ENCODE results near the gene ACACA.

ACACA gene

DNA sequence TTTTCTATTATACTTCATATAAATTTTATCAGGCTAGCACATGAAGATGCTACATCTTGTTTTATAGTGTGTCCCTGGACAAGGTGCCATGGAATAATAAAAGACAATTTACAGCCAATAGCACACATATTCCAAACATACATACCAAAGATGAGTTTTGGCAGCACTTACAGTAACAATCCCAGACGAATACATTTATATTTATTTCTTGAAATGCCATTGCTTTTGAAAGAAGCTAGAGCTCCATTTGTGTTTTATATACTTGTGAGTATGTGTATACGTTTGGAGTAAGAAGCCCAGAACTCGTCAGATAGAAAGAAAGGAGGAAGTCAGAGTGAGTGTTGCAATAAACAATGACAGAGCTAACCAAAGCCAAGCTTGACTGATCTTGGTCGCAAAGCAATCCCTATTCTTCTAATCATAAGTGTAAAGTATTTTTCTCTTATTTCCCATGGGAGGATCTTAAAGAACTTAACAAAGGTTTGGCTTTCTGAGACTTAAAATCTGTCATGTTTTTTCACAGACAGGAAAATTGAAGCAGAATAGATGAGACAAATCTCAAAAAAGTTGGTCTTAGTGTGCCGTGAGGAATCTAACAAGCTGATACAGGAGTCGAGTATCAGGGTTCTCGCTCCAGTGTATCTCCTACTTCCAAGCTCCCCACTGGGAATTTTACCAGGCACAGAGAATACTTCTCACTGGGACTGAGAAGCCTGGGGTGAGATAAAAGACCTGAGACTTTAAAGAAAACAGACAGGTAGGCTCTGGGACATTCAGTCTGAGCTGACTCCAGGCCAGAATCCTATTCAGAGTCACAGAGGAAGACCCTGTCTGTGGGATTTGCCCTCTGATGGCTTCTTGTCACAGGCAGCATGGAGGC lies 282.5 kb downstream of the ACACA start:
- no peak for DNase-seq

DNA sequence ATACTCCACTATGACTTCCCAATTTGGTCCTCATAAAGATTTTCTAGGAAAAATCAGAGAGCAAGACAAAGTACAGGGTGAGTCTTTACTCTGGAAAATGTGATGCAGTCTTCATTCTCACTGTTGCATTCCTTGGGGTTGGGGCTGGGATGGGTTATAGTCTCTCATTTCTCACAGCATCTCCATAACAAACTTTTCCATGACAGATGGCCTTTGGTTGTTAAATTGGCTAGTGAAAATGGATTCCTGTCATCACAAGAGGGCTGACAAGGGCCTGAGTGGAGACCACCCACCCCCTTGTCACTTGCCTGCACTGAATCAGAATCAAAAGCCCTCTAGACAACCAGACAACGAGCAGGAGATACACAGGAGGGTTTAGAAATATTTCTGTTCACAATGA lies 283.2 kb downstream of the ACACA start:
- DNase-seq = no peak

DNA sequence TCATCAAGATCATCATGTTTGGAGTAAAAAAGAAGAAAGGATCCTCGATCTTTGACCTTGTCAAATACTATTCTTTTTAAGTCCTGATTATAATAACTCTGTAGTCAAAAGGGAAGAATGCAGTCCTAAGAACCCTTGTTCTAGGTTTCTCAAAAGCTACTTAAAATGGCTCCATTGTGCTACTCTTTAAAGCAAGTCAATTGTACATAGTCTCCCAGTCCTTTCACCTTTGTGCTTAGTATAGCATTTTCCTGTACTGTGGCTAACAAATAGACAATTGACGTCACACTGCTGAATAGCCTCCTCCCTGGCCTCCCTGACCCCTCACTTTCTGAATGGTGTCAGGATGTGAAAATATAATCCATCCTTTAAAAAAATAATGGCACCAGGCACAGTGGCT lies 285.0 kb downstream of the ACACA start:
- no peak for DNase-seq

DNA sequence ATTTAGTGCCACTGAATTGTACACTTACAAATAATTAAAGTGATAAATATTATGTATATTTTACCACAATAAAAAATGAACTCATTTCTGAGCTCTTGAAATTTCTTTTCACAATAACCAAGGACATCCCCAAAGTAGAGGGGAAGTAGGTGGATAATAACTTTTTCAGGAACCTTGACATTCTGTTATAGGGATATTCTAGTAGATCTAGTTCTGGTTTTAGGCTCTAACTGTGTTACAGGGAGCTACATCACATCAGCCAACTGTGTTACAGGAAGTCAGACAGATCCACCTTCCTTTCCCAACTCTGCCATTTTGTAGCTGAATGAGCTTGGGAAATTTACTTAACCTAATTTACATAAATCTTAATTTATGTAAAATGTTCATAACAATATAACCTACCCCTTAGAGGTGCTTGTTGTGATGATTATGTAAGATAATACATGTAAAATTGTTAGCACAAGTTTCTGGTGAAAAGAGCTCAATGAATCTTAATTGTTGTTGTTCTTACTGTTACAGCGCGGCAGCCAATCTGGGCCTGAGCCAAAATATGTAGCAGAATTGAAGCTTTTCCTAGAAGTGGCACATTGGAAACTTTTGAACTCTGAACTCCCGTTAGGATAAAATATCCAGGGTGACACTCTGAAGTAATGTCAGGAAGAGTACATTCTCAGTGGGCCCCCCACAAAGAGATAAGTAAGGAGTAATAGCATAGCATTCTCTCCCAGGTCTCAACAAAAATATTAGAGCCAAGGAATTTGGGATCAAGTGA lies 288.1 kb downstream of the ACACA start:
- no peak for DNase-seq

DNA sequence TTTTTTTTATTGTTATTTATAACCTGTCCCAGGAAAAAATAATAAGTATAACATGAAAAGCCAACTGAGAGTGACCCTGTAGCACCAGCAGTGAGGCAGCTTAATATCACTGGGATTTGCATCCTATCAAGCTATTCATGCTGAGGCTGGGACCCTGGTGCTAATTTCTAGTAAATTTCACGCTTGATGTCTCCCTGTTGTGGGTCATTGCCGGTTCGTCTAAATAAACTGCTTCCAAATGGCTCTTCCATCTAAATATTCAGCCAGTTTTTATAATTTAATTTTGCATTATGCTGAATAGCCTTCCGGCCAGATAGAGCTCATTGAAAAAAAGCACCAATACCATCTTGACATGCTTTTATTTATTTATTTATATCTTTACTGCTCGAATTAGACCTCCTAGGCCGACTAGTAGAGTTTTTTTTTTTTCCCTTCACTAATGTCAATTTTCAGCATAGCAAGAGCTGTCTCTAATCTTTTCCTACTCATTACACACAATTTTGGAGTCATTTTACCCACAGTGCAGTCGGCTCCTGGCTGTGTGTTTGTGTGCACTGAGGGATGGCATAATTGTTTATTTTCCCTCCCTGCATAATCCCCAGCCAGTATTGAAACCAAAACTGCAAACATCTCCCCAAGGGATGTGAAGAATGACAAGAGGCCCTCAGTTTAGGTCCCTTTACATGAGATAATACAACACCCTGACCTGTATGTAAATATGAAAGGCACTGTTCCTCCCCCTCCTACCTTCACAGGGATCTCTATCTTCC lies 289.1 kb downstream of the ACACA start:
- DNase-seq = no peak

DNA sequence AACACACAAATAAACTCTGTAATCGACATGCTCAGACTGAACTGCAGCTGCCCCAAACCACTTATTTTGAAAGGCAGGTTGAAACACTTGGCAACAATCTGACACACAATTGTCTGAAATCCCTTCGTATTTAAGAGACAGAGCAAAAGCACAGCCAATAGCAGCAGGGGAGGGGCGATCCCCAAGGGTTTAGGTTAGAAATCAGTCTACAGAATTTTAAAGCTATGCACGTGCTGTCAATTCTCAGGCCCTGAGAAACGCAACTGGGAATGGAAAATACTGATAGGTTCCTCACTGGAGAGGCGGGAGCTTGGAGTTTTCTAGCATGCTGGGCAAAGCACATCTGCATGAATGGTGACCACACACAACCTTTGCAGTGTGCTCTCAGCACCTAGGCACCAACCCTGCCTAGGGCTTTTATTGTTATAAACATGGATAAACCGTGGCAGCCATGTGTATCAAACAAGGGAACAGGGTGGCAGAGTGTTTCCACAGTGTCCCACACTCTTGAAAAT lies 289.9 kb downstream of the ACACA start:
- no peak for DNase-seq

DNA sequence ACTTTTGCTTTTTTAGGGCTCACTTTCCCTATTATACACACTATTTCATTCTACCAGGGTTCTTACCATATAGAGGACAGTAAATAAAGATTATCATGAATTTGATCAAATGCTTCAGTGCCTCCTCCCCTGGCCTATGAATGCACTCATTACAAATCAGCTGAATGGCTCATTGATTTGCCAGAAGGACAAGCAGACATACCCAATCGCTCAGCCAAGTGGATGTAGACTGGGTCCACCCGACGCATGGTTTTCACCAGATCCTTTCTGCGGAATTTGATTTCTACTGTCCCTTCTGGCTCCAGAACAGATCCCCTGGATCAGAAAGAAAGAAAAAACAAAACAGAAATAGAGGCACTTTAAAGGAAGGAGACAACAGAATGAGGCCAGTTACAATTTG lies 295.3 kb downstream of the ACACA start:
- DNase-seq = no peak

DNA sequence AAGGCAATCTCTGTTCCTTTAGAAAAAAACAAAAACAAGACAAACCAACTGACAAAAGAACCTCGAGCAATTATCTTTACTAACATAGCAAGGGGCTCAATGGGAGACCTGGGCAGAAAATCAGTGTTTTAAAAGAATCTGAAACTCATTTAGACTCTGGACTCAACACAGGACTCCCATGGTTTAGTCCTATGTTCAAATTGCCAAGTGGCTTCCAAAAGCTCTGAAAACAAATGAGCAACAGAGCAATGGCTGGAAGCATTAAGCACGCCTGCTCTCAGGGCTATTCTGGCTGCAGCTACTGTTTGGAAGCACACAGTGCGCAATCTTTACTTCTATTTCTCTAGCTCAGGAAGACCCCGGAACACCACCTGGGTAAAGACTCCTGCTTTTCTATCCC lies 295.9 kb downstream of the ACACA start:
- no peak for DNase-seq

DNA sequence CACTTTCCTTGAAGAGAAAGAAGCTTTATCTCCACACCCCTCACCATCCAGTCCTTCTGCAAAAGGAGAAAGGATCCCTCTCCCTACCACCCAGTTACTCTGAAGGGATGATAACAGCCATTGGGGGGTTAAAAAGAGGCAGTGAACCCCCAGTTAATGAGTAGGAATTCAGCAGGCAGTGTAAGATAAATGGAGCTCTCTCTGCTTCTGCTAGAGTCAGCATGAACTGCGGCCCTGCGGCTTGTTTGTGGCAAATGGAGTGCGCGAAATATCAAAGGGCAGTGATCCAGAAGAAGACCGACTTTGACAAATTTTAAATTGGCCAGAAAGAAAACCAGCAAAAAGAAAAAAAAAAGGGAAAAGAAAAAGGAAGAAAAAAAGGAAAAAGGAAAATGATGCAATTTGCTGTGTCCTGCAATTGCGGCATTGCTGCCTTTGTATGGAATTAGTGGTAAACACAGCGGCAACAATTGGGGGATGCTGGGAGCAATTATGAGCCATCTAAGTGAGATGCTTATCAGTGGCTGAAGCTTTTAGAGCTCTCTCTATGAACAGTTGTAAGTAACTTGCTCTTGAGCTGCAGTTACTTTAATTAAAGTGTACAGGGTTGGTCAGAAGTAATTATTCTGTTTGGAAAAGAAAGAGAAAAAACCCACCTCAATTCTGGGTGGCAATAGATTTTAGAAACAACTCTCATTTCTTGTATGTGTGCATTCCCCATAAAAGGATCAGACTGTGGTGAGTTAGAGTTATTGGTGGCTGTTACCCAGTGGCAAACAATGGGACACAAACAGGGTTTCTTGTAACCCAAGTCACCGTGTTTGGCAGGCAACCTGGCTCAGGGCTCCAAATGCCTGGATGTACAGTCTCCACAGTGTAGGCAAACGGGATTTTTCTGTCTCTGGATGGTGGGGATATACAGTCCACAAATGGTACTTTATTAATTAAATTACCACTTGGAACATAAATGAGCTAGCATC lies 296.6 kb downstream of the ACACA start:
- no peak for DNase-seq

DNA sequence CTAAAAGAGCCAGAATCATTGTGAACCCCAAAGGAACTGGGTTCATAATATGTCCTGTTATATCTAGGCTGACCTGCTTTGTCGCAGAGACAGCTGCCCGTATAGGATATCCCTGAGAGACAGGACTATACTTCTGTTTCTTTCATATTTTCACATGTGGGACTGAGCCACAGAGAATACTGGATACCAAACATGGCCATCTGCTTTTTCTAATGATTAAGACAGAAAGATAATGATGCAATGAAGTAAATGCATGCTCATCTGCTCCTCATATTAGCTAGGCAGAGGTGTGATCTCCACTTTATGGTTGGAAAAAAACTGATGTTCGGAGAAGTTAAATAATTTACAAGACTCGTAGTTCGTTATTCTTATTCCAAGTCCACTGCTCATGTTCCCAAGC lies 297.5 kb downstream of the ACACA start:
- DNase-seq = no peak

DNA sequence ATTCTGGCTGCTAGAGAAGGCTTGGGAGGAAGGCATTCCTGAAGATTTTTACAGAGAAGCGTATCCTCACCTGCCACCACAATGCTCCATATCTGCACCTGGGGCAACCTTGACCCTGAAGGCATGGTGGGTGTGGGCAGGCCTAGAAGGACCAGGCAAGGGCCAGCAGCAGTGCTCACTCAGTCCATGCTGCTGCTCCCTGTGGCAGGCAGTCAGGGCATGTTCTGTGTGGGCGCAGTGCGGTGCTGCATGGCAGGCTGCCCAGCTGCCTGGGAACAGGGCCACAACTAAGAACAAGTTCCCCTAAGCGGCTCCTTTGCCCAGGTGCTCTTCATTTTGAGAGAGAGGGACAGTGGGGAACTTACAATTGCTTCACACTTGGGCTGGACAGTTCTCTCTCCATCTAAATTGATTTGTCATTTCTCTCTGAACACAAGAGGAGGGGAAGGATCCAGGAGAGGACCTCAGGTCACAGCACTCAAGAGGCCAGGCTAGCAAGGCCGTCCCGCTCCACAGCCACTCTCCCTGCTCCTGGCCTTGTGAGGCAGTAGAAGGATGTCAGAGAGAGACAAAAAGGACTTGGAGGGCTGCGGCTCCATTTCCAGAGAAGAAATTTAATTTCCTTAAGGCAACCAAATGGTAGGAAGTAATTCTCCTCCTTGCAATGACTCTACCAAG lies 299.1 kb downstream of the ACACA start:
- no peak for DNase-seq

DNA sequence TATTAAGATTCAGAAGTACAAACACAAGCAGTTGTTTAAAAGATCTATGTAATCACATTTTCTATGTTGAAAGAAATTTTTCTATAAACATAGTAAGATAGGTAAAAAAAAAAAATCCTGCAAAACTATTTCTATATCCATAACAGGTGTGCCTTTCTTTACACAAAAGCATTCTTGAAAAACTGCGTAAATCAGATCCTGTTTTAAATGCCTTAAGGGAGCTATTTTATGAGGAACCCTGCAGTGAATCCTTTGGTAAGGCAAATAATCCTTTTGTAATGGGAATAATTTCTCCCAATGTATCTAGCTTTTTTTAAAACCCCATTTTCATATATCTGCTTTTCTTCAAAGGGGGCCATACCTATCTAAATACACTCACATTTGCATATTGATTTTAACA lies 300.6 kb downstream of the ACACA start:
- no peak for DNase-seq

DNA sequence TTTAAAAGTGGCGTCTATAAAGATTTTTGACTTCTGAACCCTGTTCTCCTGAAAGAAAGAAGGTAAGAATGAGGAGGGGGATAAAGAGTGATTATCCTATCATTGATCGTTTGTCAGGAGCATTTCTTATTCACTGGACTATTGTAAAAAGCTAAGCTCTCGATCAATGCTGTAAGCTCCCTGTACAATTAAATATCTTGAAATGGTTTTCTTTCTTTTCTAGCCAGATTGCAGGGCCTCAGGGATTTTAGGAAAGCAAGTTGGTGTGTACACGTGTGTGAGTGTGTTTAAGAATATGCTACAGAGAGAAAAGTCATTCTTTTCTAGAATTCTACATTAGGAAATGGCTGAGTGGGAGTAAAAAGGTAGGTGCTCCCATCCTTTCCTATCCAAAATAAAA lies 303.4 kb downstream of the ACACA start:
- DNase-seq = no peak

DNA sequence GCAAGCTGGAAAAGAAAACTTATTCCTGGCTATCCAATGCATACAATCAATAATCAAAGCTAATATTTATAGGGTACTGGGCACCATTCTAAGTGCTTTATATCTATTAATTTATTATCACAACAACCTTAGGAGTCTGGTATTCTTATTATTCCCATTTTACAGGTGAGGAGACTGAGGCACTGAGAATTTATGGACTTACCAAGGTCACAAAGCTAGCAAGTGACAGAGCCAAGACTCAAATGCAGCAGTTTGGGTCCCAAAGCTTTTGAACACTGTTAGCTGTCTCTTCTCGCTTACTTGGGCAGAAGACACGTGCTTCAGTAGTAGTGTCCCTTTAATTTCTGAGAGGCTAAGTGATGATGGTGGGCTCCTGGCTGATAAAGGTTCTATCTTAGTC lies 305.3 kb downstream of the ACACA start:
- no peak for DNase-seq

DNA sequence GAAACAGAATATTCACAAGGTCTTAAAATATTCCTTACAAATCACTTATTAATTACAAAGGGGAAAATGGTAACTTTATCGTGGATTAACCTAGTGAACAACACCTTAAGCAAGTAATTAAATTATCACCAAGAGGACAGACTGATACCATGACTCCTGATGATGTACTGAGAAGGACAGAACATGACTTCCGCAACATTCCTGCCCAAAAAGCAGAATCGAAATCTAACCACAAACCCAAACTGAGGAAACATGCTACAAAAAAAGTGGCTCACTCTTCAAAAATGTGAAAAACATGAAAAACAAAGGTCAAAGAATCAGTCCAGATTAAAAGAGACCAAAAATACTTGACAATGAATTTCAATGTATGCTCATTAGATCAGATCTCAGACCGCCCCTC lies 306.4 kb downstream of the ACACA start:
- DNase-seq = no peak

DNA sequence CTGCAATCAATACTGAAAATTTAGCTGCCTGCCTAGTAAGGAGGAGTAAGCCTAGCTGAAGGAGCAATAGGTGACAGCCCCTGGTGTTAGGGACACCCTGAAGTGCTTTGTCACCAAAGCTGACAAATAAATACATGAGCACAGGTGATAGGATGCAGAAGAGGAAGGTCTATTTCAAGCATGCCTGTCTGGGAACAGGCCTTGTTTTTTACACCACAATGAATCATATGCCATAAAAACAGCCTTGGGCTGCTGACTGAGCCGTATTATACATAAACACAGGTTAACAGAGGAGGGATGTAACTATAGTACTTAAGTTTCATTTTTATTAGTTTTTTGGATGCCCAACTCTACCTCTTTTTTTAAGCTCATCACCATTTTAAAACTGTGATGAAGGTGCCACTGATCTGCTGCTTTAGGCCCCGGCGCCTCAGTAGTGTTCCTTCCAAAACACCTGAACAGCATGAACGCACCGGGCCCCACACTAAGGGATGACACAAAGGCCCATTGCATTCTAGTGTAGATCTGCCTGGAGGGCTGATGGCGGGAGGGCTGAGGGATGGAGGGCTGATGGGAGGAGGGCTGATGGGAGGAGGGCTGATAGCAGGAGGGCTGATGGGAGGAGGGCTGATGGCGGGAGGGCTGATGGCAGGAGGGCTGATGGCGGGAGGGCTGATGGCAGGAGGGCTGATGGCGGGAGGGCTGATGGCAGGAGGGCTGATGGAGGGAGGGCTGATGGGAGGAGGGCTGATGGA lies 307.5 kb downstream of the ACACA start:
- DNase-seq = no peak

DNA sequence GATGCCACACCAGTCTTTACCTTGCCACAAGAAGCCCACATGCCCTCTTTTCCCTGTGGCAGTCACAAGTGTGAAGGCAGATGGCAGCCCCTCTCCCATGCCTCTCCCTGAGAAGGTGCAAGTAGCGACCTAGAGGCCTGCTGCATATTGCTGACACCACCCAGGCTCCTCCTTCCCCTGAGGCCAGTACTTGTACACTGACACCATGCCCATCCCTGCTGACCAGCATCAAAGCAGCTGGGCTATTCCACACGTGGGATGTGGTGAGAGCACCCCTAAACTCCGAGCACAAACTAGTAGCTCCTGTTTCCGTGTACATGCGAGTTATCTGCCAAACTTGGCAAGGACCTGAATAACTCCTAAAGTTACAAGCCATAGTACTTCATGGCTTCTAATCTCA lies 308.5 kb downstream of the ACACA start:
- no peak for DNase-seq

DNA sequence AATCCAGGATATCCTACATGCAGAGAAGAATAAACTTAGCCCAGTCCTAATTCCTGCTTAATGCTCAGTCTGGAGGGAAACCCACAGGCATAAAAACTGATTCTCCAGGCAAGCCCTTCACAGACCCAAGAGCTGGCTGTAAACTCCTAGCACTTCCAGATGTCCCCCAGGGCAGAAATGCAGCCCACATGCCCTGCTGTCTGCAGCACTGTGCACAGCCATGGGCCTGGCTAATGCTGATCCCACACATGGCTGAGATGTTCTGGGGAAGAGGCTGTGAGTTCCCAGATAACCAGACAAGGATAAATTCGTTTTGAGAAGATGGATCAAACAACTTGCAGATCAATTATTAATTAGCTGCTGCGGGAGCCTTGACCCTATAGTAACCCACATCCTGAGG lies 309.5 kb downstream of the ACACA start:
- DNase-seq = no peak

DNA sequence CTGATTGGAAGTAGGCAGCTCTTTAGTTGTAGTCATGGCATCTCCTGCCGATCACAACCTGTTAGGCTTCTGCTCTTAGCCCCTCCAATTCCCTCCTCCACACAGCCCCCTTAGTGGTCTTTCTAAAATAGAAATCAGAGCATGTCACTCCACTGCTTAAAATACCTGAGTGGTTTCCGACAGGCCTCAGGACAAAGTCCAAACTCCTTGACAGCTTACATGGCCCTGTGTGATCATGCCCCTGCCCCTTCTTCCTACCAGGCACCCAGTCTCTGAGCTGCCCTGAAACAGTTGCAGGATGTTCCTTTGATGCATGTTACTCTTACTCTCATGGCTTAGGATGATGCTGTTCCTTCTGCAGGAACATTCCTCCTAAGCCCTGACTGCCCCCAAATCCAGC lies 310.6 kb downstream of the ACACA start:
- DNase-seq = no peak

DNA sequence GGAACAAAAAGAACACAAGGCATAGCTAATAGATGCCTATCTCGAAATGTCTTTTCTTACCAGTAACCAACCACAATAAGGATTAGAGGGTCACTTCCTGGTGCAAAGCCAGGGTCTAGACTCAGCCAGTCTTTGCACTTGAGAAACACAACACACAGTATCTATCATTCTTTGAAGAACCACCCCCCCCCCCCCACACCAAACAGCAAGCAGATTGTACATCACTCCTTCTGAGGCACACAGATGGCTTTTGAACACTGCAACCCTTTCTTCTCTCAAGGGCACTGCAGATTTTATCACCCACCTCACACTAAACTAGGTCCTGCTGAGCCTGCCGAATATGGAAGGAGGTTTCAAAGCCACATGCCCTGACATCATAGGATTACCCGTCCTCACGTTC lies 312.2 kb downstream of the ACACA start:
- DNase-seq = no peak

DNA sequence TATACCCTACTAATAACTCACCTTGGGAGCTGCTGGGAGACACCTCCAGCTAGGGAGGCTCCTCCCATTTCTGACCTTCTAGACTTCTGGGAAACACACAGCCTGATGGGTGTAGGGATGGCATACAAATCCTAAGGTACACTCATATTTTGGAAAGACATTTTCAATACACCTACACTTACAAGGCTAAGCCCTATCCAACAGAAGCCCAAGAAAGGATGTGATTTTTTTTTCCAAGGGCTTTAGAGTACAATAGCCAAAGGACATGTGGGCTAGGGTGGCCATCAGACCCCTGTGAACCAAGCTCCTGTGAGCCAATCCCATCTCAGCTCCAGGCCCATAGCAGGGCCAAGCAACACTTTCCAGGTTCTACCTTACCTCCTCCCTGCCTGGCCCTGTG lies 313.9 kb downstream of the ACACA start:
- no peak for DNase-seq

All from stimulated activated CD4-positive, alpha-beta T cell treated with anti-CD3 and anti-CD28 coated beads, Interleukin-12 subunit alpha, Interleukin-12 subunit beta, amount 100 ng/mL, for 4 hours (primary cell).